ENCODE measurements around the gene MYO5B. TPM values are rescaled to one million over a fixed set of nuclear protein-coding genes. Genes with fewer than 3 reads are reported as not detected.
"Not testable (repeated sequence)": the region's sequence is repeated elsewhere in the genome, so short reads cannot be mapped to it uniquely, and the experiment has no call there.

MYO5B gene
- total RNA-seq, 1 experiment from 2014 or later: 25.9 TPM

- ChIA-PET CTCF (no interaction called here), POLR2A (interaction anchor here (1.1 kb wide), 1 partner anchor 14 kb away, joined by 3 read pairs; no protein-coding TSS in a partner anchor)
- TF ChIP-seq CTCF (IDR thresholded peaks at IDR 0.05; ENCODE audit: unreplicated experiment): no peak
- Mint-ChIP-seq H3K36me3 (ENCODE audit: insufficient read depth, unreplicated experiment) (peaks cover 47% of the 10 kb centered on the region), H3K4me3 (ENCODE audit: unreplicated experiment) (no peak overlapping the region), H3K27ac (ENCODE audit: low read depth, unreplicated experiment) (no peak overlapping the region), H3K9me3 (ENCODE audit: unreplicated experiment) (no peaks in the 10 kb centered on the region), H3K4me1 (ENCODE audit: insufficient read depth, unreplicated experiment) (no peaks in the 10 kb centered on the region), H3K27me3 (ENCODE audit: insufficient read depth, unreplicated experiment) (no peaks in the 10 kb centered on the region)
- BruUV-seq (replicated peaks): no TSS peak
- intact Hi-C loops (cut with micrococcal nuclease): no loop called here
- no peak for DNase-seq (ENCODE audit: unreplicated experiment)
These were observed 396.9 kb downstream of the MYO5B start for GRCh38 chr18:49798001-49798400.

- Mint-ChIP-seq H3K36me3 (ENCODE audit: insufficient read depth, unreplicated experiment) (peaks cover 57% of the 10 kb centered on the region), H3K27me3 (ENCODE audit: insufficient read depth, unreplicated experiment) (no peaks in the 10 kb centered on the region), H3K4me3 (ENCODE audit: unreplicated experiment) (no peak overlapping the region), H3K9me3 (ENCODE audit: unreplicated experiment) (no peaks in the 10 kb centered on the region), H3K27ac (ENCODE audit: low read depth, unreplicated experiment) (no peak overlapping the region), H3K4me1 (ENCODE audit: insufficient read depth, unreplicated experiment) (no peaks in the 10 kb centered on the region)
- ChIA-PET CTCF (interaction anchor here (1.2 to 2.1 kb wide), 2 partner anchors 59 to 62 kb away, joined by 4 to 6 read pairs; no protein-coding TSS in a partner anchor), POLR2A (interaction anchor here (0.7 kb wide), 1 partner anchor 1861 kb away, joined by 3 read pairs; no protein-coding TSS in a partner anchor)
- TF ChIP-seq CTCF (IDR thresholded peaks at IDR 0.05; ENCODE audit: unreplicated experiment): no peak
- no TSS peak for BruUV-seq (replicated peaks)
- intact Hi-C loops (cut with micrococcal nuclease): no loop called here
- DNase-seq (ENCODE audit: unreplicated experiment): no peak
These were observed 399.1 kb downstream of the MYO5B start for GRCh38 chr18:49795612-49796552.

GRCh38 chr18:49794743-49795142, 400.2 kb downstream of the MYO5B start:
- no peaks in the 10 kb centered on the region for H3K4me1 Mint-ChIP-seq (ENCODE audit: insufficient read depth, unreplicated experiment)
- no peak overlapping the region for H3K4me3 Mint-ChIP-seq (ENCODE audit: unreplicated experiment)
- DNase-seq (ENCODE audit: unreplicated experiment): no peak
- CTCF ChIA-PET: interaction anchor here (1.2 to 2.1 kb wide), 3 partner anchors 10 to 63 kb away, joined by 4 to 6 read pairs (median 5); no protein-coding TSS in a partner anchor
- BruUV-seq (replicated peaks): no TSS peak
- H3K27ac Mint-ChIP-seq (ENCODE audit: low read depth, unreplicated experiment): no peak overlapping the region
- no peaks in the 10 kb centered on the region for H3K9me3 Mint-ChIP-seq (ENCODE audit: unreplicated experiment)
- no peak for TF ChIP-seq CTCF (IDR thresholded peaks at IDR 0.05; ENCODE audit: unreplicated experiment)
- intact Hi-C loops (cut with micrococcal nuclease): no loop called here
- POLR2A ChIA-PET: interaction anchor here (0.6 to 0.8 kb wide), 3 partner anchors 10 to 27 kb away, joined by 3 to 4 read pairs (median 4); no protein-coding TSS in a partner anchor
- peaks cover 67% of the 10 kb centered on the region for H3K36me3 Mint-ChIP-seq (ENCODE audit: insufficient read depth, unreplicated experiment)
- H3K27me3 Mint-ChIP-seq (ENCODE audit: insufficient read depth, unreplicated experiment): no peaks in the 10 kb centered on the region

GRCh38 chr18:49789560-49790134, 405.3 kb downstream of the MYO5B start:
- H3K4me1 Mint-ChIP-seq (ENCODE audit: insufficient read depth, unreplicated experiment); H3K9me3 Mint-ChIP-seq (ENCODE audit: unreplicated experiment); BruUV-seq (replicated peaks); H3K27me3 Mint-ChIP-seq (ENCODE audit: insufficient read depth, unreplicated experiment); H3K4me3 Mint-ChIP-seq (ENCODE audit: unreplicated experiment); H3K27ac Mint-ChIP-seq (ENCODE audit: low read depth, unreplicated experiment); DNase-seq (ENCODE audit: unreplicated experiment); intact Hi-C loops (cut with micrococcal nuclease): not testable (repeated sequence)
- H3K36me3 Mint-ChIP-seq (ENCODE audit: insufficient read depth, unreplicated experiment): peaks cover 63% of the 10 kb centered on the region
- POLR2A ChIA-PET: interaction anchor here (1.4 kb wide), 1 partner anchor 23 kb away, joined by 3 read pairs; no protein-coding TSS in a partner anchor
- CTCF ChIA-PET: interaction anchor here (0.6 to 3.1 kb wide), 4 partner anchors 49 to 344 kb away, joined by 3 to 10 read pairs (median 4); no protein-coding TSS in a partner anchor
